HG03520 (cell line): ENCODE results near the gene SF3A1.
"Not testable (repeated sequence)": the region's sequence is repeated elsewhere in the genome, so short reads cannot be mapped to it uniquely, and the experiment has no call there.

Experiments
- ATAC-seq: cut with Tn5 transposase; IDR thresholded peaks from one replicate; pipeline ENCODE4 v1.9.1; 2021; ENCODE audit warnings: mild to moderate bottlenecking, moderate library complexity; ENCODE audit not compliant: unreplicated experiment

The SF3A1 gene

GRCh38 chr22:30356449-30357235, at the start of gene SF3A1, which contains the start of gene CCDC157:
Gene SF3A1, minus strand, starts transcription at chr22:30356894. Its CDS starts 102 bp downstream, at chr22:30356792.
Gene CCDC157, plus strand, starts transcription at chr22:30357007. Its CDS starts 8,994 bp downstream, at chr22:30366001.
- peak; percentile 82 for ATAC-seq

- ATAC-seq: no peak
Measured at GRCh38 chr22:30406400-30406799, 49.7 kb upstream of the SF3A1 start.

GRCh38 chr22:30405731-30406130, 49.0 kb upstream of the SF3A1 start:
- no peak for ATAC-seq

- no peak for ATAC-seq
Measured at GRCh38 chr22:30404307-30404706, 47.6 kb upstream of the SF3A1 start.

GRCh38 chr22:30402766-30403104, 46.0 kb upstream of the SF3A1 start:
- ATAC-seq: not testable (repeated sequence)

GRCh38 chr22:30402028-30402765, 45.5 kb upstream of the SF3A1 start:
- ATAC-seq: no peak

GRCh38 chr22:30401024-30401423, 44.3 kb upstream of the SF3A1 start:
- not testable (repeated sequence) for ATAC-seq

- ATAC-seq: no peak
Measured at GRCh38 chr22:30400159-30400558, 43.5 kb upstream of the SF3A1 start.

GRCh38 chr22:30399718-30400117, 43.0 kb upstream of the SF3A1 start:
- ATAC-seq: no peak

- no peak for ATAC-seq
Measured at GRCh38 chr22:30398685-30399680, 42.3 kb upstream of the SF3A1 start.

- ATAC-seq: no peak
Measured at GRCh38 chr22:30397656-30398635, 41.3 kb upstream of the SF3A1 start.

GRCh38 chr22:30396871-30397655, 40.4 kb upstream of the SF3A1 start, which contains the start of gene SEC14L2:
Gene SEC14L2, plus strand, starts transcription at chr22:30397018. Its CDS starts 99 bp downstream, at chr22:30397117.
- ATAC-seq: no peak

- no peak for ATAC-seq
Measured at GRCh38 chr22:30393885-30394284, 37.2 kb upstream of the SF3A1 start.

GRCh38 chr22:30393322-30393680, 36.6 kb upstream of the SF3A1 start:
- ATAC-seq: no peak

GRCh38 chr22:30392661-30393321, 36.1 kb upstream of the SF3A1 start:
- ATAC-seq: no peak

- ATAC-seq: no peak
Measured at GRCh38 chr22:30390974-30391691, 34.4 kb upstream of the SF3A1 start.

GRCh38 chr22:30386960-30387827, 30.5 kb upstream of the SF3A1 start, which contains the start of gene RNF215:
Gene RNF215, minus strand, starts transcription at chr22:30387411. Its CDS starts 98 bp downstream, at chr22:30387313.
- peak; percentile 59 for ATAC-seq
